PC-3 (cell line): ENCODE data around the gene DOCK4.

ENCODE experiments used
- EZH2phosphoT487 ChIP-seq: fragments of 300-600 bp; sonication (generic); IDR thresholded peaks from 2 replicates; pipeline ENCODE4 v1.6.1; 2018; ENCODE audit warnings: mild to moderate bottlenecking, antibody characterized with exemption, low read length, borderline replicate concordance
- TF ChIP-seq, protein P1 (sequence below): fragments of 300-600 bp; sonication (generic); conservative IDR thresholded peaks from 2 replicates; pipeline ENCODE4 v1.5.1; 2017; ENCODE audit warnings: antibody characterized with exemption, low read depth, mild to moderate bottlenecking, low read length

DNA sequence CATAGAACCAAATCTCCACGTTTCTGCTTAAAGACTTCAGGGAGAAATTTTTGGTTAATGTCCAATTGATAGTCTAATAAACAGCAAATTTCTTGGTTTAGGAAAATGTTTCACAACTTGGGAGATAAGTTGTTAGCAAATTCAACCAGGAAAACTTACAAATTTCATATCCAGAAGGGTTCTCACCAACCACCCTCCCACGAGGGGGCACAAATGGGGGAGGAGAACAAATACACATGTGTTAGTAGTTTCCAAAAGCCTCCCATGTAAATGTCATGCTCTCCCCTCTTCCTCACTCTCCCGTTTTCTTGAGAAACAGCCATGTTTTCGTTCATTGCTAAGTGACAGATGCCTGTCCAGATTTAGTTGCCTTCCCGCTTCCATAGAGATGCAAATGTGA is 10.5 kb downstream of the DOCK4 start:
- TF ChIP-seq, protein P1, sequence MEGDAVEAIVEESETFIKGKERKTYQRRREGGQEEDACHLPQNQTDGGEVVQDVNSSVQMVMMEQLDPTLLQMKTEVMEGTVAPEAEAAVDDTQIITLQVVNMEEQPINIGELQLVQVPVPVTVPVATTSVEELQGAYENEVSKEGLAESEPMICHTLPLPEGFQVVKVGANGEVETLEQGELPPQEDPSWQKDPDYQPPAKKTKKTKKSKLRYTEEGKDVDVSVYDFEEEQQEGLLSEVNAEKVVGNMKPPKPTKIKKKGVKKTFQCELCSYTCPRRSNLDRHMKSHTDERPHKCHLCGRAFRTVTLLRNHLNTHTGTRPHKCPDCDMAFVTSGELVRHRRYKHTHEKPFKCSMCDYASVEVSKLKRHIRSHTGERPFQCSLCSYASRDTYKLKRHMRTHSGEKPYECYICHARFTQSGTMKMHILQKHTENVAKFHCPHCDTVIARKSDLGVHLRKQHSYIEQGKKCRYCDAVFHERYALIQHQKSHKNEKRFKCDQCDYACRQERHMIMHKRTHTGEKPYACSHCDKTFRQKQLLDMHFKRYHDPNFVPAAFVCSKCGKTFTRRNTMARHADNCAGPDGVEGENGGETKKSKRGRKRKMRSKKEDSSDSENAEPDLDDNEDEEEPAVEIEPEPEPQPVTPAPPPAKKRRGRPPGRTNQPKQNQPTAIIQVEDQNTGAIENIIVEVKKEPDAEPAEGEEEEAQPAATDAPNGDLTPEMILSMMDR = no peak
- TF ChIP-seq EZH2phosphoT487 = no peak
